HS-5 (cell line): ENCODE data around the gene DNASE2.

Experiments used
- DNase-seq: peaks from one replicate; pipeline ENCODE4 v3.0.0-alpha.2; 2012; ENCODE audit warnings: low read depth

Gene DNASE2

GRCh38 chr19:12886969-12887747 is 5.9 kb upstream of the DNASE2 start, which contains the start of gene KLF1:
Gene KLF1, minus strand, starts transcription at chr19:12887201. Its CDS starts 61 bp downstream, at chr19:12887140.
- no peak for DNase-seq

GRCh38 chr19:12886651-12886968 is 5.4 kb upstream of the DNASE2 start:
- DNase-seq: no peak

- DNase-seq: no peak
Observed at GRCh38 chr19:12885749-12886650, 4.8 kb upstream of the DNASE2 start.

GRCh38 chr19:12884926-12885748 is 3.9 kb upstream of the DNASE2 start:
- no peak for DNase-seq

- no peak for DNase-seq
Observed at GRCh38 chr19:12884627-12884925, 3.3 kb upstream of the DNASE2 start.

GRCh38 chr19:12884202-12884601 is 3.0 kb upstream of the DNASE2 start:
- DNase-seq: no peak

GRCh38 chr19:12882589-12882988 is 1.3 kb upstream of the DNASE2 start:
- DNase-seq: no peak

GRCh38 chr19:12880551-12881171 is 588 bp downstream of the DNASE2 start:
- no peak for DNase-seq

GRCh38 chr19:12875086-12875485 is 6.2 kb downstream of the DNASE2 start:
- DNase-seq: no peak

GRCh38 chr19:12873891-12874745 is 7.1 kb downstream of the DNASE2 start:
- no peak for DNase-seq

GRCh38 chr19:12872941-12873890 is 8.0 kb downstream of the DNASE2 start:
- DNase-seq: no peak

- DNase-seq: no peak
Observed at GRCh38 chr19:12872255-12872654, 9.0 kb downstream of the DNASE2 start.

- no peak for DNase-seq
Observed at GRCh38 chr19:12871681-12872080, 9.6 kb downstream of the DNASE2 start.

- DNase-seq: no peak
Observed at GRCh38 chr19:12868540-12869112, 12.6 kb downstream of the DNASE2 start.

- DNase-seq: no peak
Observed at GRCh38 chr19:12867120-12868099, 13.8 kb downstream of the DNASE2 start.

GRCh38 chr19:12866416-12867119 is 14.7 kb downstream of the DNASE2 start:
- DNase-seq: no peak

- no peak for DNase-seq
Observed at GRCh38 chr19:12865746-12866415, 15.4 kb downstream of the DNASE2 start.
